Calu3 (cell line): Measurements from ENCODE around the gene VIPR2. TPM values are rescaled to one million over a fixed set of nuclear protein-coding genes. Genes with fewer than 3 reads are reported as not detected.

ENCODE experiments used
- BruUV-seq: library from RNA; stranded (reverse); fragments of 400-500 nt; replicated peaks from 2 replicates; lab custom pipeline; 2021; lab: Mats Ljungman, UMichigan
- CTCF ChIA-PET: fragments of 300-600 bp; sonication (Branson Sonifier 250); formaldehyde crosslinking; loops from one replicate; lab custom pipeline; 2022; ENCODE audit warnings: antibody characterized with exemption; lab: Charles Lee
- DNase-seq: peaks from one replicate; pipeline ENCODE4 v3.0.0; 2022
- H3K27ac Mint-ChIP-seq: one replicate; pipeline ENCODE4 v1.8.0; 2022; ENCODE audit warnings: mixed read lengths; ENCODE audit not compliant: unreplicated experiment
- H3K27me3 Mint-ChIP-seq: one replicate; pipeline ENCODE4 v1.8.0; 2022; ENCODE audit warnings: mixed read lengths; ENCODE audit not compliant: unreplicated experiment
- H3K36me3 Mint-ChIP-seq: one replicate; pipeline ENCODE4 v1.8.0; 2022; ENCODE audit warnings: mild to moderate bottlenecking, moderate library complexity, mixed read lengths; ENCODE audit not compliant: insufficient read depth, unreplicated experiment
- H3K4me1 Mint-ChIP-seq: one replicate; pipeline ENCODE4 v1.8.0; 2022; ENCODE audit warnings: mild to moderate bottlenecking, low read depth, mixed read lengths; ENCODE audit not compliant: unreplicated experiment
- H3K4me3 Mint-ChIP-seq: one replicate; pipeline ENCODE4 v1.8.0; 2022; ENCODE audit warnings: mild to moderate bottlenecking, low read depth, moderate library complexity, mixed read lengths; ENCODE audit not compliant: unreplicated experiment
- H3K9me3 Mint-ChIP-seq: one replicate; pipeline ENCODE4 v1.8.0; 2022; ENCODE audit warnings: low read depth, mixed read lengths; ENCODE audit not compliant: unreplicated experiment
- CTCF ChIP-seq: fragments of 200-600 bp; IDR thresholded peaks from one replicate; pipeline ENCODE4 v1.8.0; 2022; ENCODE audit warnings: antibody characterized with exemption; ENCODE audit not compliant: unreplicated experiment
- intact Hi-C: fragments of 100-400 bp; cut with micrococcal nuclease; formaldehyde crosslinking; loops from one replicate; pipeline ENCODE4 v1.10.0; 2022; ENCODE audit not compliant: unreplicated experiment
- total RNA-seq: library from RNA; stranded (reverse); gene quantifications from 2 replicates; pipeline ENCODE4 v1.2.3, GENCODE V29; 2022

Gene VIPR2
- total RNA-seq, 1 experiment from 2014 or later = not detected

- no peak overlapping the region for H3K27ac Mint-ChIP-seq
- CTCF ChIA-PET = interaction anchor here (0.9 kb wide), 1 partner anchor 53 kb away, joined by 3 read pairs; no protein-coding TSS in a partner anchor
- H3K27me3 Mint-ChIP-seq = peaks cover 56% of the 10 kb centered on the region
- no peak overlapping the region for H3K4me3 Mint-ChIP-seq
- no peaks in the 10 kb centered on the region for H3K36me3 Mint-ChIP-seq
- H3K4me1 Mint-ChIP-seq = no peaks in the 10 kb centered on the region
- no TSS peak for BruUV-seq
- no peak for DNase-seq
- no peaks in the 10 kb centered on the region for H3K9me3 Mint-ChIP-seq
- no peak for TF ChIP-seq CTCF
- intact Hi-C loops = no loop called here
Measured at GRCh38 chr7:159115601-159116501, 28.8 kb downstream of the VIPR2 start.

DNA sequence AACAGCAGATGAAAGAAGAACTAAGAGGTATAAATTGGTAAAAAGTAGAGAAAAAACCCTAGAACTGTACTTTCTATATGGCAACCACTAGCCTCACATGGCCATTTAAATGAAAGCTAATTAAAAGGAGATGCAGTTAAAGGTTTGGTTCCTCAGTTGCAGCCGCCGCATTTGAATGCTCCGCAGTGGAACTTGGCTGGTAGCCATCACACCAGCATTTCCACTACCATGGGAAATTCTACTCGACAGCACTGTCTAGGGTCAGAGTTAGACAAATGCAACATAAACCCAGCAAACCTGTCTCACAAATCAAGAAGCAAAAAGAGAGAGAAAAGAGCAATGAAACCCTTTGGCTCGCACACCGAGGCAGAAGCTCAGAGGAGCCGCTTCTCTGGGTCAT lies 29.7 kb downstream of the VIPR2 start:
- Mint-ChIP-seq H3K36me3 (no peaks in the 10 kb centered on the region), H3K4me1 (no peaks in the 10 kb centered on the region), H3K27ac (no peak overlapping the region), H3K27me3 (peaks cover 57% of the 10 kb centered on the region), H3K4me3 (no peak overlapping the region), H3K9me3 (no peaks in the 10 kb centered on the region)
- BruUV-seq = no TSS peak
- no peak for DNase-seq
- intact Hi-C loops = no loop called here
- CTCF ChIA-PET = interaction anchor here (0.9 kb wide), 1 partner anchor 52 kb away, joined by 3 read pairs; no protein-coding TSS in a partner anchor
- TF ChIP-seq CTCF = no peak

GRCh38 chr7:159114096-159114495 lies 30.6 kb downstream of the VIPR2 start:
- no peaks in the 10 kb centered on the region for H3K9me3 Mint-ChIP-seq
- no peak for DNase-seq
- intact Hi-C loops = no loop called here
- no peak overlapping the region for H3K27ac Mint-ChIP-seq
- no TSS peak for BruUV-seq
- no peak overlapping the region for H3K4me3 Mint-ChIP-seq
- CTCF ChIA-PET = no interaction called here
- TF ChIP-seq CTCF = no peak
- no peaks in the 10 kb centered on the region for H3K4me1 Mint-ChIP-seq
- H3K36me3 Mint-ChIP-seq = no peaks in the 10 kb centered on the region
- peaks cover 66% of the 10 kb centered on the region for H3K27me3 Mint-ChIP-seq

DNA sequence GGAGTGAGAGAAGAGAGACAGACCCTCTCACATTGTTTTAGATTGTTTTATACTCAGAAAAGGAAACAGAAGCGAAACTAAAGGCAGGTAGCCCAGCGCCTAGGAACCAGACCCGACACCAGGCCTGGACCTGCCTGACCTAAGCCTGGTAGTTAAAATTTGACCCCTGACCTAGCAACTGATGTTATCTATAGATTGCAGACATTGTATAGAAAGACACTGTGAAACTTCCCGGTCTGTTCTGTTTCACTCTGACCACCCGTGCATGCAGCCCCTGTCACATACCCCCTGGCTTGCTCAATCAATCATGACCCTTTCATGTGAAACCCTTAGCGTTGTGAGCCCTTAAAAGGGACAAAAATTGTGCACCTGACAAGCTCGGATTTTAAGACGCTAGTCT lies 31.6 kb downstream of the VIPR2 start:
- peaks cover 76% of the 10 kb centered on the region for H3K27me3 Mint-ChIP-seq
- CTCF ChIA-PET = no interaction called here
- intact Hi-C loops = no loop called here
- H3K9me3 Mint-ChIP-seq = no peaks in the 10 kb centered on the region
- no peaks in the 10 kb centered on the region for H3K4me1 Mint-ChIP-seq
- TF ChIP-seq CTCF = no peak
- no peak for DNase-seq
- no peak overlapping the region for H3K4me3 Mint-ChIP-seq
- no peak overlapping the region for H3K27ac Mint-ChIP-seq
- BruUV-seq = no TSS peak
- H3K36me3 Mint-ChIP-seq = no peaks in the 10 kb centered on the region
